ENCODE results near the gene MRPL55.

Gene MRPL55

DNA sequence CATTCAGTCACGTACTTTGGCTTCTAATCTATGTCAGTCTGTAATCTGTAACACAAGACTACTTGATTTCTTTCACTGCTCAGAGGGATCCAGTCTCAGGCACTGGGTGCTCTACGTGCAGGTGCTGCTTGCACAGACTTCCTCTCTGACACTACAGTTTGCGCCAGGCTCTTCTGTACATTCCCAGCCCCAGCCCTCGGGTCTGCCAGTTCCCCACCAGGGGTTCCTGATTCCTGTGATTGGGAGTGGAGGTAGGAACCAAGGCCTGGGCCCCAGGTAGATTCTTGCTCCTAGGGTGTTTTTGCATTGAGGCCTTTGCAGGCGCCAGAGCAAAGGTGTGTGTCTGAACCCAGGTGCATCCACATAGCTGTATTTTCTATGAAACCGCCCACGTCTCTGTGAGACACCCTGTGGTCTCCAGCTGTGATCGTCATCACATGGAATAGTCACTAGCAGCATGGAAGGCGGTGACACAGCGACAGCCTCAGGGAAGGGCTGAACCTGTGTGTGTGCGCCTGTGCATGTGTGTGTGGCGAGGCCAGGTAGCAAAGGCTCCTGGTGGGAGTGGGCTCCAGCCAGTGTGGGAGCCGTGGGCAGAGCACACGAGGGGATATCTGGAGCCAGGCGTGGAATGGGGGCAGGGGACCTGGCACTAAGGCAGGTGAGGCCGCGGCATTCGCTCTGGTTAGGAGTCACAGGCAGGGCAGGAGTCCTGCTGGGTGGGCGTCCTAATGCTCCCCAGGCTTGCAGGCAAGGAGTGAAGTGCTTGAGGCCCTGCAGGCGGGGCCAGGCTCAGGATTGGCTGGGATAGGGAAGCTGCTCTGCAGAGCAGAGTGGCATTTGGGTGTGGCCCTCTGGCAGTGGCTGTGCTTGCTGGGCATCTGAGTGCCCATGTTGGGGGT is 45.8 kb upstream of the MRPL55 start:
- Histone ChIP-seq H3K4me2 (ENCODE audit: low read depth, low read length, poor library complexity, severe bottlenecking) (no peak overlapping the region), H3K4me3 (ENCODE audit: low read length, poor library complexity, severe bottlenecking) (no peak overlapping the region), H3K9me3 (ENCODE audit: insufficient read depth, low read depth, low read length) (no peaks in the 10 kb centered on the region), H3F3A (ENCODE audit: low read depth) (no peaks in the 10 kb centered on the region), H4K20me1 (ENCODE audit: insufficient read depth, low read length, poor library complexity, severe bottlenecking) (no peaks in the 10 kb centered on the region), H3K4me1 (ENCODE audit: insufficient read depth, low read length, poor library complexity, severe bottlenecking) (no peaks in the 10 kb centered on the region), H3K27me3 (ENCODE audit: insufficient read depth, low read length, poor library complexity, severe bottlenecking) (no peaks in the 10 kb centered on the region), H3K79me2 (ENCODE audit: insufficient read depth, low read length) (no peaks in the 10 kb centered on the region), H2AFZ (ENCODE audit: low read length) (no peak overlapping the region), H3K9me2 (replicated peaks; ENCODE audit: low read depth, low read length) (no peaks in the 10 kb centered on the region), H3K36me3 (ENCODE audit: insufficient read depth, low read length) (peaks cover under 1% of the 10 kb centered on the region; the same call in 1 of the 2 replicates), H3K9ac (ENCODE audit: low read depth, low read length, poor library complexity, severe bottlenecking) (no peak overlapping the region)
- TF ChIP-seq, protein P1, sequence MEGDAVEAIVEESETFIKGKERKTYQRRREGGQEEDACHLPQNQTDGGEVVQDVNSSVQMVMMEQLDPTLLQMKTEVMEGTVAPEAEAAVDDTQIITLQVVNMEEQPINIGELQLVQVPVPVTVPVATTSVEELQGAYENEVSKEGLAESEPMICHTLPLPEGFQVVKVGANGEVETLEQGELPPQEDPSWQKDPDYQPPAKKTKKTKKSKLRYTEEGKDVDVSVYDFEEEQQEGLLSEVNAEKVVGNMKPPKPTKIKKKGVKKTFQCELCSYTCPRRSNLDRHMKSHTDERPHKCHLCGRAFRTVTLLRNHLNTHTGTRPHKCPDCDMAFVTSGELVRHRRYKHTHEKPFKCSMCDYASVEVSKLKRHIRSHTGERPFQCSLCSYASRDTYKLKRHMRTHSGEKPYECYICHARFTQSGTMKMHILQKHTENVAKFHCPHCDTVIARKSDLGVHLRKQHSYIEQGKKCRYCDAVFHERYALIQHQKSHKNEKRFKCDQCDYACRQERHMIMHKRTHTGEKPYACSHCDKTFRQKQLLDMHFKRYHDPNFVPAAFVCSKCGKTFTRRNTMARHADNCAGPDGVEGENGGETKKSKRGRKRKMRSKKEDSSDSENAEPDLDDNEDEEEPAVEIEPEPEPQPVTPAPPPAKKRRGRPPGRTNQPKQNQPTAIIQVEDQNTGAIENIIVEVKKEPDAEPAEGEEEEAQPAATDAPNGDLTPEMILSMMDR (conservative IDR thresholded peaks at IDR 0.05; ENCODE audit: low read length), result no peak
- TF ChIP-seq EZH2phosphoT487 (IDR thresholded peaks at IDR 0.05; ENCODE audit: borderline replicate concordance), result no peak

DNA sequence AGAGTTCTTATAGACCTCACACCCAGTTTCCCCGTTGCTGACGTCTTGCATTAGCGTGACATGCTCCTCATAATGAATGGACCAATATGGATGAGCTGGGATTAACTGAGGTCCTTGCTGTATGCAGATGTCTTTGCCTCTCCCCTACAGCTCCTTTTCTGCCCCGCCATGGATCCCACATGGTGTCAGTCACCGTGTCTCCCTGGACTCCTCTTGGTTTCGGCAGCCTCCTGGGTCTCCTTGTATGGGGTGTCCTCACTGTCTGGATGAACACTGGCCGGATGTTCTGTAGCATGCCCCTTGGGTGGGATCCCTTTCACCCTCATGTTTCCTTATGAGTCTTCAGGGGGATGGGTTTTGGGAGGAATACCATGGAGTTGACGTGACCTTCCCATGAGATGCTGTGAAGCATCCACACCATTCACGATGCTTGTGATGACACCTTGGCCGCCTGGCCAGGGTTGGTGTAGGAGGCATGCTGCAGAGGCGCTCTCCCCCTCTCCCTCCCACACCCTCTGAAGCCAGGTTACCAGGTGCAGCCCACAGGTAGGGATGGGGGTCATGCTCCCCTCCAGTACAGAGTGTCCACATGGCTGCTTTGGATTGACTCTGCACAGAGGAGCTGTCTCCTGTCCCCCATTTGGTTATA is 45.0 kb upstream of the MRPL55 start:
- H3K4me1 ChIP-seq (ENCODE audit: insufficient read depth, low read length, poor library complexity, severe bottlenecking), result no peaks in the 10 kb centered on the region
- H3K27me3 ChIP-seq (ENCODE audit: insufficient read depth, low read length, poor library complexity, severe bottlenecking), result no peaks in the 10 kb centered on the region
- H3K4me3 ChIP-seq (ENCODE audit: low read length, poor library complexity, severe bottlenecking), result no peak overlapping the region
- H3K79me2 ChIP-seq (ENCODE audit: insufficient read depth, low read length), result no peaks in the 10 kb centered on the region
- TF ChIP-seq, protein P1 (conservative IDR thresholded peaks at IDR 0.05; ENCODE audit: low read length), result no peak
- no peak for TF ChIP-seq EZH2phosphoT487 (IDR thresholded peaks at IDR 0.05; ENCODE audit: borderline replicate concordance)
- peaks cover 3% of the 10 kb centered on the region; the same call in 1 of the 2 replicates for H3K36me3 ChIP-seq (ENCODE audit: insufficient read depth, low read length)
- H2AFZ ChIP-seq (ENCODE audit: low read length), result no peak overlapping the region
- no peaks in the 10 kb centered on the region for H4K20me1 ChIP-seq (ENCODE audit: insufficient read depth, low read length, poor library complexity, severe bottlenecking)
- no peaks in the 10 kb centered on the region for H3K9me2 ChIP-seq (replicated peaks; ENCODE audit: low read depth, low read length)
- no peaks in the 10 kb centered on the region for H3K9me3 ChIP-seq (ENCODE audit: insufficient read depth, low read depth, low read length)
- no peak overlapping the region for H3K4me2 ChIP-seq (ENCODE audit: low read depth, low read length, poor library complexity, severe bottlenecking)
- H3F3A ChIP-seq (ENCODE audit: low read depth), result no peaks in the 10 kb centered on the region
- no peak overlapping the region for H3K9ac ChIP-seq (ENCODE audit: low read depth, low read length, poor library complexity, severe bottlenecking)

GRCh38 chr1:228152918-228153258 is 43.8 kb upstream of the MRPL55 start:
- H3K9me3 ChIP-seq (ENCODE audit: insufficient read depth, low read depth, low read length), result no peaks in the 10 kb centered on the region
- no peak overlapping the region for H3K4me3 ChIP-seq (ENCODE audit: low read length, poor library complexity, severe bottlenecking)
- H3K27me3 ChIP-seq (ENCODE audit: insufficient read depth, low read length, poor library complexity, severe bottlenecking), result no peaks in the 10 kb centered on the region
- peaks cover 11% of the 10 kb centered on the region; the same call in 1 of the 2 replicates for H3K36me3 ChIP-seq (ENCODE audit: insufficient read depth, low read length)
- no peak overlapping the region for H3K4me2 ChIP-seq (ENCODE audit: low read depth, low read length, poor library complexity, severe bottlenecking)
- H3K9me2 ChIP-seq (replicated peaks; ENCODE audit: low read depth, low read length), result no peaks in the 10 kb centered on the region
- H3F3A ChIP-seq (ENCODE audit: low read depth), result no peaks in the 10 kb centered on the region
- no peak overlapping the region for H2AFZ ChIP-seq (ENCODE audit: low read length)
- H3K79me2 ChIP-seq (ENCODE audit: insufficient read depth, low read length), result no peaks in the 10 kb centered on the region
- TF ChIP-seq, protein P1 (conservative IDR thresholded peaks at IDR 0.05; ENCODE audit: low read length), result no peak
- no peak for TF ChIP-seq EZH2phosphoT487 (IDR thresholded peaks at IDR 0.05; ENCODE audit: borderline replicate concordance)
- H3K9ac ChIP-seq (ENCODE audit: low read depth, low read length, poor library complexity, severe bottlenecking), result no peak overlapping the region
- H3K4me1 ChIP-seq (ENCODE audit: insufficient read depth, low read length, poor library complexity, severe bottlenecking), result peaks cover 3% of the 10 kb centered on the region
- H4K20me1 ChIP-seq (ENCODE audit: insufficient read depth, low read length, poor library complexity, severe bottlenecking), result peaks cover 6% of the 10 kb centered on the region
